ENCODE data around the gene MRPL47. TPM values are rescaled to one million over a fixed set of nuclear protein-coding genes. Genes with fewer than 3 reads are reported as not detected.

MRPL47 gene
- total and polyA plus RNA-seq, 2 of the 13 experiments (the other 11 are each of a cell fraction or from before 2014, with no cell fraction given), result 36.1 to 83.8 TPM

DNA sequence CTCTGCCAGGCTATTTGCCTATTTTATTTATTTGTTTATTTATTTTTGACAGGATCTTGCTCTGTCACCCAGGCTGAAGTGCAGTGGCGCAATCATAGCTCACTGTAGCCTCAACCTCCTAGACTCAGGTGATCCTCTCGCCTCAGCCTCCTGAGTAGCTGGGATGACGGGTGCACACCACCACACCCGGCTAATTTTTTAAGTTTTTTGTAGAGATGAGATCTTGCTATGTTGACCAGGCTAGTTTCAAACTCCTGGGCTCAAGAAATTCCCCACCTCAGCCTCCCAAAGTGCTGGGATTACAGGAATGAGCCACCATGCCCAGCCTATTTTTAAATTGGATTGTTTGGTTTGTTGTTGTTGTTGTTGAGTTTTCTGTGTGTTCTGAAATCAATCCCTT lies 5.6 kb upstream of the MRPL47 start:
- intact Hi-C loops (cut with micrococcal nuclease; ENCODE audit: unreplicated experiment) (no loop called here), in situ Hi-C loops (cut with HindIII; ENCODE audit: extremely low pct_ligation_motif_present, low pct_unique_long_range_greater_than_20kb) (no loop called here)
- no peaks in the 10 kb centered on the region for H4K20me1 ChIP-seq (ENCODE audit: insufficient read depth, low read length)
- DNase-seq (ENCODE audit: low spot score) (no peak), FAIRE-seq (no peak), ATAC-seq (no peak)
- H3K4me3 ChIP-seq (replicated peaks in 1 of 3; ENCODE audit: insufficient read depth in 1 of 3, low read depth in 2 of 3, low read length in 3 of 3), result no peak overlapping the region
- no peaks in the 10 kb centered on the region for H3K36me3 ChIP-seq (replicated peaks in 1 of 2; ENCODE audit: control insufficient read depth in 1 of 2, insufficient read depth in 2 of 2, low read length in 2 of 2)
- peaks cover 10% of the 10 kb centered on the region for H3K4me1 ChIP-seq (ENCODE audit: insufficient read depth, low read length)
- H3K4me2 ChIP-seq (ENCODE audit: low read depth, low read length), result no peak overlapping the region
- no peak overlapping the region for H3K9ac ChIP-seq (ENCODE audit: insufficient read depth, low read depth, low read length)
- 93% methylated on average over 4 of the region's 4 CpGs for WGBS (ENCODE audit: low lambda C conversion rate)
- no peaks in the 10 kb centered on the region; a peak in 1 of 5 replicates for H3K27me3 ChIP-seq (ENCODE audit: control insufficient read depth in 1 of 2, insufficient read depth in 2 of 2, low read length in 2 of 2)
- ChIA-PET POLR2A (no interaction called here), CTCF (ENCODE audit: low intra/inter-chr PET ratio, low total read pairs) (no interaction called here)
- H2AFZ ChIP-seq (ENCODE audit: low read length), result no peak overlapping the region
- BruUV-seq (replicated peaks), result no TSS peak
- no peaks in the 10 kb centered on the region for H3K9me3 ChIP-seq (ENCODE audit: low read length)
- peaks cover 15% of the 10 kb centered on the region for H3K79me2 ChIP-seq (ENCODE audit: insufficient read depth, low read length)
- no peak overlapping the region for H3K27ac ChIP-seq (ENCODE audit: extremely low read length, insufficient read depth, low read length)
- no peak for TF ChIP-seq SIX1 (CRISPR knock-in tag; IDR thresholded peaks at IDR 0.05; ENCODE audit: borderline replicate concordance)
- TF ChIP-seq GMEB1 (CRISPR knock-in tag; IDR thresholded peaks at IDR 0.05; ENCODE audit: borderline replicate concordance), result no peak
- TF ChIP-seq ZNF776 (CRISPR knock-in tag; IDR thresholded peaks at IDR 0.05), result no peak
- TF ChIP-seq ZNF839 (CRISPR knock-in tag; IDR thresholded peaks at IDR 0.05; ENCODE audit: borderline replicate concordance), result no peak
- TF ChIP-seq SSRP1 (CRISPR knock-in tag; IDR thresholded peaks at IDR 0.05), result no peak
- no peak for TF ChIP-seq MATR3 (CRISPR knock-in tag; IDR thresholded peaks at IDR 0.05)
- no peak for TF ChIP-seq MXI1 (IDR thresholded peaks at IDR 0.05; ENCODE audit: borderline replicate concordance, low read depth, low read length)
- TF ChIP-seq SRY (CRISPR knock-in tag; IDR thresholded peaks at IDR 0.05), result no peak
- no peak for TF ChIP-seq ZNF335 (CRISPR knock-in tag; IDR thresholded peaks at IDR 0.05)
- no peak for TF ChIP-seq ATF7 (IDR thresholded peaks at IDR 0.05)
- TF ChIP-seq ATF7 (CRISPR knock-in tag; IDR thresholded peaks at IDR 0.05), result no peak
- TF ChIP-seq, protein P1, sequence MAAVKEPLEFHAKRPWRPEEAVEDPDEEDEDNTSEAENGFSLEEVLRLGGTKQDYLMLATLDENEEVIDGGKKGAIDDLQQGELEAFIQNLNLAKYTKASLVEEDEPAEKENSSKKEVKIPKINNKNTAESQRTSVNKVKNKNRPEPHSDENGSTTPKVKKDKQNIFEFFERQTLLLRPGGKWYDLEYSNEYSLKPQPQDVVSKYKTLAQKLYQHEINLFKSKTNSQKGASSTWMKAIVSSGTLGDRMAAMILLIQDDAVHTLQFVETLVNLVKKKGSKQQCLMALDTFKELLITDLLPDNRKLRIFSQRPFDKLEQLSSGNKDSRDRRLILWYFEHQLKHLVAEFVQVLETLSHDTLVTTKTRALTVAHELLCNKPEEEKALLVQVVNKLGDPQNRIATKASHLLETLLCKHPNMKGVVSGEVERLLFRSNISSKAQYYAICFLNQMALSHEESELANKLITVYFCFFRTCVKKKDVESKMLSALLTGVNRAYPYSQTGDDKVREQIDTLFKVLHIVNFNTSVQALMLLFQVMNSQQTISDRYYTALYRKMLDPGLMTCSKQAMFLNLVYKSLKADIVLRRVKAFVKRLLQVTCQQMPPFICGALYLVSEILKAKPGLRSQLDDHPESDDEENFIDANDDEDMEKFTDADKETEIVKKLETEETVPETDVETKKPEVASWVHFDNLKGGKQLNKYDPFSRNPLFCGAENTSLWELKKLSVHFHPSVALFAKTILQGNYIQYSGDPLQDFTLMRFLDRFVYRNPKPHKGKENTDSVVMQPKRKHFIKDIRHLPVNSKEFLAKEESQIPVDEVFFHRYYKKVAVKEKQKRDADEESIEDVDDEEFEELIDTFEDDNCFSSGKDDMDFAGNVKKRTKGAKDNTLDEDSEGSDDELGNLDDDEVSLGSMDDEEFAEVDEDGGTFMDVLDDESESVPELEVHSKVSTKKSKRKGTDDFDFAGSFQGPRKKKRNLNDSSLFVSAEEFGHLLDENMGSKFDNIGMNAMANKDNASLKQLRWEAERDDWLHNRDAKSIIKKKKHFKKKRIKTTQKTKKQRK (IDR thresholded peaks at IDR 0.05; ENCODE audit: low read length), result no peak
- no peak for TF ChIP-seq ZNF788 (CRISPR knock-in tag; IDR thresholded peaks at IDR 0.05; ENCODE audit: borderline replicate concordance)
- TF ChIP-seq, protein P2, sequence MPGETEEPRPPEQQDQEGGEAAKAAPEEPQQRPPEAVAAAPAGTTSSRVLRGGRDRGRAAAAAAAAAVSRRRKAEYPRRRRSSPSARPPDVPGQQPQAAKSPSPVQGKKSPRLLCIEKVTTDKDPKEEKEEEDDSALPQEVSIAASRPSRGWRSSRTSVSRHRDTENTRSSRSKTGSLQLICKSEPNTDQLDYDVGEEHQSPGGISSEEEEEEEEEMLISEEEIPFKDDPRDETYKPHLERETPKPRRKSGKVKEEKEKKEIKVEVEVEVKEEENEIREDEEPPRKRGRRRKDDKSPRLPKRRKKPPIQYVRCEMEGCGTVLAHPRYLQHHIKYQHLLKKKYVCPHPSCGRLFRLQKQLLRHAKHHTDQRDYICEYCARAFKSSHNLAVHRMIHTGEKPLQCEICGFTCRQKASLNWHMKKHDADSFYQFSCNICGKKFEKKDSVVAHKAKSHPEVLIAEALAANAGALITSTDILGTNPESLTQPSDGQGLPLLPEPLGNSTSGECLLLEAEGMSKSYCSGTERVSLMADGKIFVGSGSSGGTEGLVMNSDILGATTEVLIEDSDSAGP (CRISPR knock-in tag; IDR thresholded peaks at IDR 0.05; ENCODE audit: borderline replicate concordance), result no peak
- TF ChIP-seq TBX2 (CRISPR knock-in tag; IDR thresholded peaks at IDR 0.05; ENCODE audit: borderline replicate concordance), result no peak
